ENCODE results near the gene NDUFS2.

- TF ChIP-seq CTCF (IDR thresholded peaks at IDR 0.05) (no peak), POLR2A (IDR thresholded peaks at IDR 0.05) (no peak)
Observed at GRCh38 chr1:161218301-161219077, 16.3 kb downstream of the NDUFS2 start.

All from testis (tissue), 2 donors.